Measurements from ENCODE around the gene SULT1C3. TPM values are rescaled to one million over a fixed set of nuclear protein-coding genes. Genes with fewer than 3 reads are reported as not detected.

The SULT1C3 gene
- polyA plus RNA-seq = not detected in 2 replicates

DNA sequence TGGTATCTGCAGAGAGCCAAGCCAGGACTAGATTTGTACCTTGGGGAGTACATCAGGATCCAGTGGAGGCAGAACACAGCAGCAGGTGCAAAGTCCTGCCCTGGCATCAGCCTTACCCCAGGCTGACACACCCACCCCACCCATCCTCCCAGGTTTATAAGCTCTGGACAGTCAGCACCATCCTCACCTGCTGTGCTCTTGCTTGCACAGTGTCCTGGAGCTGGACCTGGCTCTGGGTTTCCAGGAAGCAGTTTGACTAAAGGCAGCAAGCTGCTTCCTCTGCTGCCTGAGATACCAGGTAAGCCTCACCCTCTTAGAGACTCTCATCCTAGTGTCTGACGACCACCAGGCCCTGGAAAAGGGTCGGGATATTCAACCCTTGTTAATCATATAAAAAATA, at the start of gene SULT1C3:
SULT1C3 (plus strand) TSS at position 183 of the 400 bp plus-strand sequence. CDS start 7,227 bp downstream, outside the sequence.

DNA sequence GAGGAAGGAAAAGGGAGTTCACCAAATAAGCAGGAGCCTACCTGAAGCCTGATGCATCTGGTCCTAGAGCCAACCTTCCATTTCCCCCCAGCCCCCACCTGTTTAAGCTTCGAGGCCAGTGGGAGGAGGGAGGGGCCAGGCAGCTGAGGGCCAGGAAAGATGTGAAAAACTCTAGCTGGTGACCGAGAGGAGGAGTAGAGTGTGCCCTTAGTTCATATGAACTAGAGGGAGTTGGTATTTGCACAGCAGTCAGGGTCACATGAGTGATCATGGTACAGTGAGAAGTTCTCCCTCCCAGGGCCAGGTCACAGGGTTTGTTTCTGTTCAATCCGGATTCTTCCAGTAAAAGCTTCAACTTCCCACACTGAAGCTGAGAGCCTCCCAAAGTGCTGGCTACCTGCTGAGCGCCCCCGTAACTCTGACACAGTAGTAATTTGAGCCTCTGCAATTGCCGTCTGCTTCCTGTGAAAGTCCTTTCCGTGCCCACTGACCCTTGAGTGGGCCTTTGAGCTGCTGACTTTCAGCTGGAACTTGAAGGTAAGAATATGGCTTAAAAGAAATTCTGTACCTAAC, 48.9 kb downstream of the SULT1C3 start, which contains the start of gene SULT1C2:
SULT1C2 (plus strand) TSS at position 362 of the 573 bp plus-strand sequence. CDS start 4,773 bp downstream, outside the sequence.

Other genes starting within 250 kb of the SULT1C3 start
- gene SULT1C2, start 48.9 kb downstream of the SULT1C3 start, polyA plus RNA-seq = not detected in 2 replicates
- gene SULT1C4, start 138.0 kb downstream of the SULT1C3 start, polyA plus RNA-seq = 0.42 and 1.7 TPM in 2 replicates
- 59.8 and 106 TPM in 2 replicates for gene GCC2, start 209.2 kb downstream of the SULT1C3 start, polyA plus RNA-seq

Measured in Purkinje cell (primary cell).